HG03442 (cell line): ENCODE measurements around the gene LCE1D.

Source experiments
- ATAC-seq: cut with Tn5 transposase; IDR thresholded peaks from one replicate; pipeline ENCODE4 v1.9.1; 2021; ENCODE audit warnings: mild to moderate bottlenecking, moderate library complexity; ENCODE audit not compliant: unreplicated experiment

Gene LCE1D

GRCh38 chr1:152811671-152812070 lies 15.2 kb downstream of the LCE1D start, which contains the start of gene LCE1B:
Gene LCE1B, plus strand, starts transcription at chr1:152811971. Its CDS starts 476 bp downstream, at chr1:152812447.
- ATAC-seq, result no peak

- no peak for ATAC-seq
Observed at GRCh38 chr1:152817309-152817708, 20.8 kb downstream of the LCE1D start.

- no peak for ATAC-seq
Observed at GRCh38 chr1:152823294-152823693, 26.8 kb downstream of the LCE1D start.

GRCh38 chr1:152824964-152825363 lies 28.4 kb downstream of the LCE1D start:
- ATAC-seq, result no peak

DNA sequence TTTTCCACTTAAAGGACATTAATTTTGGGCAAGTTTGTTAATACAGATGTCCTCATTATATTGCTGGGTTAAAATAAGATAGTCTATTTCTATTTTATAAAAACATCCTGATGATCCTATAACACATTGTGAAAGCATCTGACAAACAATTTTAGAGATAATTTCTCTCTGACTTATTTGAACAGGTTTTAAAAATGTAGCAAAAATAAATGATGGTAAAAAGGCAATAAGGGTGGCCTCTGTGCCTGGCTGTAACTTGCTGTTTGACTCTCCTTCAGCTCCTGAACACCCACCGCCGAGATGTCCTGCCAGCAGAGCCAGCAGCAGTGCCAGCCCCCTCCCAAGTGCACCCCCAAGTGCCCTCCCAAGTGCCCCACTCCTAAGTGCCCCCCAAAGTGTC lies 30.7 kb downstream of the LCE1D start, which contains the start of gene LCE1A:
TSS of gene LCE1A (plus strand) at position 301 of the 400 bp plus-strand sequence. CDS start at position 301, 0 bp downstream.
- no peak for ATAC-seq

DNA sequence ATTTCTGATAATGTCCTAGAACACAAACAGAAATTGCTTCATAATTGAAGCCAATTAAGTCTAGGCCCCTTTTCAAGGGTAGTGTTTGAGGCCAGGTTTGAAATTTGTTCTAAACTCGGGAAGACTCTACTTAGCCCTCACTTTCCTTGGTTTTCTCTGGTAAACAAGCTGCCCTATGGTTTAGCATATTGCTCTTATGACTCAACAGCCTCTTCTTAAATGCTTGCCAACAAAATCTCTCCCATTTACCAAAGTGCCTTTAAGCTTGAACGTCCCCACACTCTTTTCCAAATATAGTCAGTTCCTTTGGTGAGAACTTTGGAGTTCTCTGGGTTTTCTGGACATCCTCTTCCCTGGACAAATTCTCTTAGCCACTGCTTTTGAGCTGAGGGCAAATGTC lies 40.3 kb downstream of the LCE1D start:
- ATAC-seq, result no peak

GRCh38 chr1:152842556-152842955 lies 46.0 kb downstream of the LCE1D start, which contains the start of gene LCE6A:
Gene LCE6A, plus strand, starts transcription at chr1:152842856. Its CDS starts 665 bp downstream, at chr1:152843521.
- no peak for ATAC-seq
